Sigmoid colon (tissue), 7 donors: ENCODE measurements around the gene AP2A2. TPM values are rescaled to one million over a fixed set of nuclear protein-coding genes. Genes with fewer than 3 reads are reported as not detected.

ENCODE experiments used
- DNase-seq: peaks from one replicate; pipeline ENCODE4 v3.0.0-alpha.2; 2019
- H3K27ac ChIP-seq, 4 donors: fragments of 200-600 bp; sonication (generic); one replicate each; pipeline ENCODE4 v1.5.1; 2016 to 2019; ENCODE audit warnings: mild to moderate bottlenecking in 1 of 4
- H3K27me3 ChIP-seq, 3 donors: fragments of 200-600 bp; sonication (generic); one replicate each; pipeline ENCODE4 v1.5.1; 2019; ENCODE audit warnings: mild to moderate bottlenecking in 1 of 3
- H3K36me3 ChIP-seq, 4 donors: fragments of 200-600 bp; sonication (generic); one replicate each; pipeline ENCODE4 v1.5.1; 2016 to 2019
- H3K4me1 ChIP-seq, 4 donors: fragments of 200-600 bp; sonication (generic); one replicate each; pipeline ENCODE4 v1.5.1; 2017 to 2019
- H3K4me3 ChIP-seq, 4 donors: fragments of 200-600 bp; sonication (generic); one replicate each; pipeline ENCODE4 v1.5.1; 2017 to 2019; ENCODE audit warnings: mild to moderate bottlenecking in 2 of 4, moderate library complexity in 1 of 4
- H3K9me3 ChIP-seq, 4 donors: fragments of 200-600 bp in 3 of 4; sonication (generic) in 3 of 4; one replicate each; pipeline versions ENCODE4 v1.5.1 to v1.6.1; 2013 to 2019
- EP300 ChIP-seq, 4 donors: sonication (generic); formaldehyde crosslinking; IDR thresholded peaks; one replicate each; pipeline ENCODE4 v1.6.1; 2017; ENCODE audit warnings: antibody characterized with exemption in 4 of 4
- POLR2A ChIP-seq, 2 donors: fragments of 450-650 bp; IDR thresholded peaks; one replicate each; pipeline ENCODE4 v1.6.1; 2016; ENCODE audit warnings: antibody characterized with exemption in 2 of 2, mild to moderate bottlenecking in 2 of 2, moderate library complexity in 2 of 2
- POLR2AphosphoS5 ChIP-seq, 4 donors: sonication (generic); formaldehyde crosslinking; IDR thresholded peaks; one replicate each; pipeline ENCODE4 v1.6.1; 2017; ENCODE audit warnings: antibody characterized with exemption in 4 of 4
- WGBS, 2 donors: extraction: QIAGEN DNeasy Blood & Tissue Kit; methylation state at CpG; one replicate each; pipeline ENCODE4 v1.1.7; 2013; 5-methylcytosine and 5-hydroxymethylcytosine counted together
- intact Hi-C: fragments of 100-400 bp; cut with DNase I; formaldehyde crosslinking; loops from one replicate; pipeline ENCODE4 v1.15.1; 2023
- polyA plus RNA-seq, 3 donors: library from polyadenylated mRNA; stranded (reverse); fragments of 200-250 nt; gene quantifications; one replicate each; pipeline ENCODE4 v1.2.3, GENCODE V29; 2013
- total RNA-seq, 4 donors: library from RNA; depleted of rRNA; stranded (reverse); fragments of >200 nt; gene quantifications; one replicate each; pipeline ENCODE4 v1.1.0, GENCODE V29; 2016
- TF ChIP-seq, protein P1 (sequence below), 4 experiments: fragments of 450-650 bp in 3 of 4; fragments of 200-600 bp in 1 of 4; IDR thresholded peaks; one replicate each; pipeline ENCODE4 v1.5.1; 2016 to 2019; ENCODE audit warnings: antibody characterized with exemption in 4 of 4, mild to moderate bottlenecking in 3 of 4, moderate library complexity in 2 of 4
- donor health status: healthy with polysubstance abuse.
- donor health status: Bipolar disorder and iron deficiency.
- donor health status: healthy.

Gene AP2A2
- total and polyA plus RNA-seq, 7 donors, result 21.0 to 78.4 (median 47.0) TPM

DNA sequence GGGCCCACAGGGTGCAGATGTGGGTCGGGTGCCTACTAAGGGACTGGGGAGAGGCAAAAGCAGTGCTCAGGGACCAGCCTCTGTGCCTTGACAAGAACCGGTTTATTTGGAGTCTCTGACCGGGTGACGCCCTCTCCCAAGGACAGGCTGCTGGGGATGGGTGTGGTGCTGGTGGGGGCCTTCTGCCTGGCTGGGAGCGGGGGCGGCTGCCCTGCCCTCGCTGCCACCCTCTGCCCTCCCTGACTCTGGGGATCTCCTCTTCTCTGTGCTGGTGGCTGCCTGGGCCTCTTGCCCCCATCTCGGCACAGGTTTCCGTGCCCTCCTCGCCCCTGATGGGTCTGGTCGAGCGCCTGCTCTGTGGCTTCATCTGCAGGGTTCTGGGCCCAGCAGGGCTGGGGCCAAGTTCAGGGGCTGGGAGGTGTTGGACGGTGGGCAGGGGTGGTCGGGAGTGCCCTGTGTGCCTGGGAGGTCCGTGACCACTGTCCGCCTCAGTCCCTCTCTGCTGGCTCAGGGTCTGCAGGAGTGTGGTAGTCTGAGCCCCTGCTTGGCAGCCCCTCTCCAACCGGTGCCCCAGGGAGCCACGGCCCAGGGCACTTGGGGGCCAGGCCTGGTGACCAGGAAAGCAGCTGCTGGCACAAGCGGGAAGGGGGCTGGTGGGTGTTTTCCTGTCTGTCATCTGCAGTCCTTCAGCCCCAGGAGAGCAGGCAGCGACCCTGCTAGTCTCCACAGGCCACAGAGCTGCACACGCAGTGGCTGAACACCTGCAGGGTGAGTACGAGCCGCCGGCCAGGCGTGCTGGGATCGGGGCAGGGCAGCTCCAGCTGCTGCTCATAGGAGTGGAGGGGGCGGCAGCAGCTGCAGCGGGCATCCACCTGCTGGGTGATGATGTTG is 87.3 kb downstream of the AP2A2 start:
- Histone ChIP-seq H3K4me1 (no peaks in the 10 kb centered on the region), H3K36me3 (peaks cover 9 to 48% (median 38%) of the 10 kb centered on the region in 4 donors), H3K27ac (no peak overlapping the region), H3K9me3 (no peaks in the 10 kb centered on the region), H3K27me3 (no peaks in the 10 kb centered on the region), H3K4me3 (no peak overlapping the region)
- no peak for DNase-seq
- WGBS, 2 donors, result 86 to 88% methylated on average over 28 of the region's 28 CpGs
- TF ChIP-seq POLR2A (IDR thresholded peaks at IDR 0.05), result no peak
- no peak for TF ChIP-seq POLR2AphosphoS5 (IDR thresholded peaks at IDR 0.05)
- TF ChIP-seq, protein P1, sequence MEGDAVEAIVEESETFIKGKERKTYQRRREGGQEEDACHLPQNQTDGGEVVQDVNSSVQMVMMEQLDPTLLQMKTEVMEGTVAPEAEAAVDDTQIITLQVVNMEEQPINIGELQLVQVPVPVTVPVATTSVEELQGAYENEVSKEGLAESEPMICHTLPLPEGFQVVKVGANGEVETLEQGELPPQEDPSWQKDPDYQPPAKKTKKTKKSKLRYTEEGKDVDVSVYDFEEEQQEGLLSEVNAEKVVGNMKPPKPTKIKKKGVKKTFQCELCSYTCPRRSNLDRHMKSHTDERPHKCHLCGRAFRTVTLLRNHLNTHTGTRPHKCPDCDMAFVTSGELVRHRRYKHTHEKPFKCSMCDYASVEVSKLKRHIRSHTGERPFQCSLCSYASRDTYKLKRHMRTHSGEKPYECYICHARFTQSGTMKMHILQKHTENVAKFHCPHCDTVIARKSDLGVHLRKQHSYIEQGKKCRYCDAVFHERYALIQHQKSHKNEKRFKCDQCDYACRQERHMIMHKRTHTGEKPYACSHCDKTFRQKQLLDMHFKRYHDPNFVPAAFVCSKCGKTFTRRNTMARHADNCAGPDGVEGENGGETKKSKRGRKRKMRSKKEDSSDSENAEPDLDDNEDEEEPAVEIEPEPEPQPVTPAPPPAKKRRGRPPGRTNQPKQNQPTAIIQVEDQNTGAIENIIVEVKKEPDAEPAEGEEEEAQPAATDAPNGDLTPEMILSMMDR (IDR thresholded peaks at IDR 0.05), result no peak
- TF ChIP-seq EP300 (IDR thresholded peaks at IDR 0.05), result no peak
- intact Hi-C loops, result no loop called here

DNA sequence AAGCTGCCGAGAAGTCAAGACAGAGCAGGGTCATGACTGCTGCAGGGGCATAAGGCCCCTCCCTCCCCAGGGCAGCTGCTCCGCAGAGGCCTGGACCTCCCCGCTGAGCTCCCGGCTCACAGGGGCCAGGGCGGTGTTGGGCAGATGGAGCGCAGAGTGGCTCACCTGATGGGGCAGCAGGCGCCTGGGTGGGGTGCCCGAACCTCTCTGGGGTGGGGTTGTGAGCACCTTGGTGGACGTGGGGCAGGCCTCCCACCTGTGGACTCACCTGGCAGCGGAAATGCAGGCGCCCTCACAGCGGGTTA is 87.9 kb downstream of the AP2A2 start:
- Histone ChIP-seq H3K27me3 (no peaks in the 10 kb centered on the region), H3K36me3 (peaks cover 9 to 42% (median 34%) of the 10 kb centered on the region in 4 donors), H3K4me1 (no peaks in the 10 kb centered on the region), H3K4me3 (no peak overlapping the region), H3K27ac (no peak overlapping the region), H3K9me3 (no peaks in the 10 kb centered on the region)
- DNase-seq, result no peak
- 93 to 94% methylated on average over 12 of the region's 12 CpGs for WGBS, 2 donors
- TF ChIP-seq POLR2A (IDR thresholded peaks at IDR 0.05), result no peak
- TF ChIP-seq, protein P1 (IDR thresholded peaks at IDR 0.05), result no peak
- TF ChIP-seq EP300 (IDR thresholded peaks at IDR 0.05), result no peak
- no peak for TF ChIP-seq POLR2AphosphoS5 (IDR thresholded peaks at IDR 0.05)
- intact Hi-C loops, result no loop called here

DNA sequence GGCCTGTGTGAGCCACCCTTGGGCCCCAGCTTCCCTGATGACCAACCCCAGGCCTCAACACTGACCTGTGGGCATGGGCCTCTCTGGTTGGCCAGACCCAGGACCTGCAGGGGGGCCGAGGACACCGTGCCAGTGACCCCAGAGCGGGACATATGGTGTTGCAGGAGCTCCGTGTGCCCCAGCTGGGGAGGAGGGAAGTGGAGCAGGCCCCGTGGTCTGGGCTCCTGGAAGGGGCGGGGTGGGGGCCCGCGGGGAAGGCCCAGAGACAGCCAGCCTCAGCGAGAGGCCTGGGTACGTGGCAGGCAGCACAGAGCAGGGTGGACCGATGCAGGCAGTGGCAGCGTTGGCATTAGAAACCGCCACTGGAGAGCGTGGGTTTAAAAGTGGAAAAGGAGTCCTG is 88.6 kb downstream of the AP2A2 start:
- no peak overlapping the region for H3K4me3 ChIP-seq
- DNase-seq, result no peak
- H3K27ac ChIP-seq, result no peak overlapping the region
- intact Hi-C loops, result no loop called here
- no peaks in the 10 kb centered on the region for H3K4me1 ChIP-seq
- H3K36me3 ChIP-seq, result peaks cover 9 to 35% (median 28%) of the 10 kb centered on the region in 4 donors
- TF ChIP-seq EP300 (IDR thresholded peaks at IDR 0.05) (no peak), POLR2AphosphoS5 (IDR thresholded peaks at IDR 0.05) (no peak), POLR2A (IDR thresholded peaks at IDR 0.05) (no peak)
- TF ChIP-seq, protein P1 (IDR thresholded peaks at IDR 0.05), result no peak
- WGBS, 2 donors, result 90 to 92% methylated on average over 14 of the region's 14 CpGs
- no peaks in the 10 kb centered on the region for H3K27me3 ChIP-seq
- no peaks in the 10 kb centered on the region for H3K9me3 ChIP-seq

DNA sequence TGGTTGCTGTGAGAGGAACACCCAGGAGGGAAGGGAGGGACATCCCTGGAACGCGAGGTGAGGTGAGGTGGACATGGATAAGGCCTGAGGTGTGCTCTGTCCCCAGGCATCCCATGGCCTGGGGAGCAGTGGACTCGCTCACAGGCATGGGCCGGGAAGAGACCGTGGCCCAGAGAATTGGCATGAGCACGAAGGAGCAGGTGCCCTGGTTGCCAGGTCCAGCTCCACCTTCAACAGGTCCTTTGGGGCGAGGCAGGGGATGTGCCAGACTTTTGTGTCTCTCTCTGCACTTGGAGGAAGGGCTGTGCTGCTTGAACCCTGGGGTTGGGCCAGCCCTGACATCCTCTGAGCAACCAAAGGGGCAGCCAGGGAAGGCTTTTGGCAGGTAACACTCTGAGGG is 89.4 kb downstream of the AP2A2 start:
- intact Hi-C loops, result no loop called here
- Histone ChIP-seq H3K27ac (no peak overlapping the region), H3K27me3 (no peaks in the 10 kb centered on the region), H3K9me3 (no peaks in the 10 kb centered on the region), H3K4me1 (no peaks in the 10 kb centered on the region), H3K4me3 (no peak overlapping the region), H3K36me3 (peaks cover 9 to 27% (median 20%) of the 10 kb centered on the region in 4 donors)
- DNase-seq, result no peak
- WGBS, 2 donors, result 97% methylated on average over 7 of the region's 7 CpGs
- TF ChIP-seq POLR2A (IDR thresholded peaks at IDR 0.05), result no peak
- TF ChIP-seq POLR2AphosphoS5 (IDR thresholded peaks at IDR 0.05), result no peak
- no peak for TF ChIP-seq EP300 (IDR thresholded peaks at IDR 0.05)
- TF ChIP-seq, protein P1 (IDR thresholded peaks at IDR 0.05), result no peak
